ENCODE measurements around the gene NEB.
A peak's percentile ranks its signal among the peaks of the same experiment; 100 is the strongest.

NEB gene

DNA sequence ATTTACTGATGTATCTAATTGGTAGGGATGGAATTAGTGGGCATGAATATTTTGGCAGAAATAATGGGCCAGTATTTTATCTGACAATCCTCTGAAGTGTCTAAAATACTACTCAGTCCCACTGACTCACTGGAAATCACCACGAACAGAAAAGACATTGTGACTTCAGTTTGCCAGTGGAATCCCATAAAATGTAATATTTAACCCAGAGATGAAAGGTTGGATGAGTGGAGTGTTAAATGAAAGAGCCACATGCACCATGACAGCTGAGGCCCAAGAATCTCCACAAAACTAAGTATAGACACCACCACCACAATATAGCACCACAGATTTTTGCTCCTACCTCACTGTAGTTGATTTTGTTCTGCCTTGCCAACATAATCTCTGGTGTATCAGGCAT, 103.9 kb downstream of the NEB start:
- no peak for DNase-seq (ENCODE audit: low read depth)
- TF ChIP-seq, protein P1, sequence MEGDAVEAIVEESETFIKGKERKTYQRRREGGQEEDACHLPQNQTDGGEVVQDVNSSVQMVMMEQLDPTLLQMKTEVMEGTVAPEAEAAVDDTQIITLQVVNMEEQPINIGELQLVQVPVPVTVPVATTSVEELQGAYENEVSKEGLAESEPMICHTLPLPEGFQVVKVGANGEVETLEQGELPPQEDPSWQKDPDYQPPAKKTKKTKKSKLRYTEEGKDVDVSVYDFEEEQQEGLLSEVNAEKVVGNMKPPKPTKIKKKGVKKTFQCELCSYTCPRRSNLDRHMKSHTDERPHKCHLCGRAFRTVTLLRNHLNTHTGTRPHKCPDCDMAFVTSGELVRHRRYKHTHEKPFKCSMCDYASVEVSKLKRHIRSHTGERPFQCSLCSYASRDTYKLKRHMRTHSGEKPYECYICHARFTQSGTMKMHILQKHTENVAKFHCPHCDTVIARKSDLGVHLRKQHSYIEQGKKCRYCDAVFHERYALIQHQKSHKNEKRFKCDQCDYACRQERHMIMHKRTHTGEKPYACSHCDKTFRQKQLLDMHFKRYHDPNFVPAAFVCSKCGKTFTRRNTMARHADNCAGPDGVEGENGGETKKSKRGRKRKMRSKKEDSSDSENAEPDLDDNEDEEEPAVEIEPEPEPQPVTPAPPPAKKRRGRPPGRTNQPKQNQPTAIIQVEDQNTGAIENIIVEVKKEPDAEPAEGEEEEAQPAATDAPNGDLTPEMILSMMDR (conservative IDR thresholded peaks at IDR 0.05; ENCODE audit: low read depth, low read length): no peak

DNA sequence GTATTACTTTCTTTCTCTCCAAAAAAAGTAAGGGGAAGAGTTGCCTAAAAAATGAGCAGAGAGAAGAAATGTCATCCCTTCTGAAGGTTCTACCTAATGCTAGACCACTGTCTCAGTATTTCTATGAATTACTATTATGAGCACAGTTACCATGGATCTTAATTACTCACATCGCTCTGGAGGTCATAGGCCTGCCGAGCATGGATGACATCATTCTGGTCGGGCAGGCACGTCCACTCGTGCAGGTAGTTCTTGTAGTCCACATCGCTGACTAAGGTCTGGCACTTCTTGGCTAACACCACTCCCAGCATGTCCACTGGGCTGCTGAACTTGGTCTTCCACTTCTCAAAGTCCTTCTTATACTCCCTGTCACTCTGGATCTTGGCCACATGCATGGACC, 106.9 kb downstream of the NEB start:
- TF ChIP-seq, protein P1 (conservative IDR thresholded peaks at IDR 0.05; ENCODE audit: low read depth, low read length): no peak
- no peak overlapping the region for H3K4me3 ChIP-seq (ENCODE audit: low read depth, low read length)
- no peak for DNase-seq (ENCODE audit: low read depth)

More for the DNA sequence above, 103.9 kb downstream of the NEB start:
- H3K4me3 ChIP-seq (ENCODE audit: low read depth, low read length): no peak overlapping the region

DNA sequence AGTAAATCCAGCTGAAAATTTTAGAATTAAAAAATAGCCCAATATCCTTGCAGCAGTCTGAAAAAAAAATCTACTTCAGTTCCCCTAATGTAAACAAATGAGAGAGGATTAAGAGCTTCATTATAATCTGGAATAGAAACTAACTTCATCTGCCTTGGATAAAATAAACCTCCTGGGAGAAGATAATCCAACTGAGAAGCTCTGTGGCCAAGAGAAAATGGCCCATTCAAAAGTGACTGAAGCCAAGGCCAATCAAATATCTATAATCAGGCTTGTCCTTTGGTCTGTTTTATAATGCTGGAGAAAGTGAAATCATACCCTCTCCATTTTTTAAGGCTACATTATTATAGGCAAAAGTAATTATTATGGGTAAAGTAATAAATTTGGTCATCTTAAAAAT, 110.0 kb downstream of the NEB start:
- no peak for DNase-seq (ENCODE audit: low read depth)
- TF ChIP-seq, protein P1 (conservative IDR thresholded peaks at IDR 0.05; ENCODE audit: low read depth, low read length): no peak
- no peak overlapping the region for H3K4me3 ChIP-seq (ENCODE audit: low read depth, low read length)

DNA sequence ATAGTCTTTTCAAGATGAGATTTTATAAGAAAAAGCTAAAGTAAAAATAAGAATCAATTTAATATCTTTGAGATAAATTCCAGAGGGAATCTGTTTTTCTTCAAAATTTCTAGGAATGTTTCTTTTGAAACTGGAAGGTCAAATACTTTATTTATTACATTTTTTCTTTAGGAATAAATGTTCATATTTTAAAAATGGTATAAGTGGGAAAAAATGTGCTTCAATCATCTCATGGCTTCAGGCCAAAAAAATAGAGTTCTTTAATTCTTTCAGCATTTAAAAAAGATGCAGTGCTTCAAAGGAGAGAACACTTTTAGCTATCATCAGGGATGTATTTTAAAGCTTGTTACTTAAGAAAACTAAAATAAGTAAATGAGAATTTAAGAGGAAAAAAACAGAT, 110.6 kb downstream of the NEB start:
- H3K4me3 ChIP-seq (ENCODE audit: low read depth, low read length): no peak overlapping the region
- TF ChIP-seq, protein P1 (conservative IDR thresholded peaks at IDR 0.05; ENCODE audit: low read depth, low read length): no peak
- DNase-seq (ENCODE audit: low read depth): no peak

DNA sequence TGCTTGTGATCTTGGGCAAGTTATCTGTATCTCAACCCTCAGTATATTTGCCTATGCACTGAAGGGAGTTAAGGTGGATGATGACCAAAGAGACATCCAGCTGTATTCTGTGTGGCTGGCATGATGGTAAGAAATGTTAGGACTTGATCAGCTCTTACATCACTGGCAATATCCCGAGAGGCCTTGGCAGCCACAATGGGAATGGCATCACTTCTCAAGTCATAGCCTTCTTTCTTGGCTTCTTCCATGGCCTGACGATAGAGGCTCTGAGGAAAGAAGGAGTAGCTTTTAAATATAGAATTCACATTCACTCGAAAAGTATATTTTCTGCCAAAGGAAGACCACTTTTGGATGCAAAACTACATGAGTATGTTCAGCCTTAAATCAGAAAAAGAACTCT, 113.5 kb downstream of the NEB start:
- no peak for DNase-seq (ENCODE audit: low read depth)
- TF ChIP-seq, protein P1 (conservative IDR thresholded peaks at IDR 0.05; ENCODE audit: low read depth, low read length): no peak

DNA sequence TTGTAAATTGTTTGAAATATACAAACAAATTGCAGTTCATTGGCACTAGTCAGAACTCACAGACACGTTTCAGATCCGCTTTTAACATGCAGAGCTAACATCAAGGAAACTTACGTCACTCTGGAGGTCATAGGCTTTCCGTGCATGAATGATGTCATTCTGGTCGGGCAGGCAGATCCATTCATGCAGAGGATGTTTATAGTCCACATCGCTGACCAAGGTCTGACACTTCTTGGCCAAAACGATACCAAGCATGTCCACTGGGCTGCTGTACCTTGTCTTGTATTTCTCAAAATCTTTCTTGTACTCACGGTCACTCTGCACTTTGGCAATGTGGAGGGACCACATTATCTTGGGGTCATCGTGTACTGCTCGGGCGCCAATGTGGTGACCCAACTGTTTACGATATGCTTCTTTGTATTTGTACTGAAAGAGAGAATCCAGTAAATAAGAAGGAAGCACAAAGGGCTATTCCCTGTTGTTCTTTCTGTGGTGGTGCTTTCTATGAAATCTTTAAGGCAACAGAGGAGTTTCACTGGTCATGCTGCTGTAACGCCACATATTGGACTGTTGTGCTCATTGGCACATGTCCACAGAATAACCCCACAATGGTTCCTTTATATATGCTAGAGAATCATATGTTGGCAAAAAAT, 114.8 kb downstream of the NEB start:
- no peak overlapping the region for H3K4me3 ChIP-seq (ENCODE audit: low read depth, low read length)
- peak; percentile 67 for DNase-seq (ENCODE audit: low read depth)
- TF ChIP-seq, protein P1 (conservative IDR thresholded peaks at IDR 0.05; ENCODE audit: low read depth, low read length): peak; percentile 14

More for the DNA sequence above, 113.5 kb downstream of the NEB start:
- no peak overlapping the region for H3K4me3 ChIP-seq (ENCODE audit: low read depth, low read length)

DNA sequence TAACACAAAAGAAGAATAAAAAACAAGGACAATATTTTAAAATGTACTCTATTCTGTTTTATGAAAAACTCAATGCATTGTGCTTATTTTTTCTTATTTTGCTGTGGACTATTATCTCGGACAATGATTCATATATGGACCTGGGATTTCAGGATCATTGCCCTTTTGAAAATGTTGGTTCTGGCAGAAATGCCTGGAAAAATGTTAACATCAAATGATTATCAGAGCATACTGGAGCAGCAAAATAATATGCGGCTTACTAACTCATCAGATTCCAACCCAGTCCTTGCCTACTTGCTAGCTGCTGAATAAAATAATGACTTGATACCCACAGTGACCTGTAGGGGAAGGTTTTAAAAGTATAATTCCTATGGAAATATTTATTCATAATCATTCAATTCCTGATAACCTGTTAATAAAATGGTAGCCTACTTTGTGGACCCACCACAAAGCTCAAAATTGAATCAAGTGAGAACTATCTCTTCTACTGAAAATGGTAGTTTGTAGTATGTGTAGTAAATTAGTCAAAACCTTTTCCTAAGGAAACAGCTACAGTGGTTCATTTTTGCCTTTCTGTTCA, 117.4 kb downstream of the NEB start:
- no peak for DNase-seq (ENCODE audit: low read depth)
- TF ChIP-seq, protein P1 (conservative IDR thresholded peaks at IDR 0.05; ENCODE audit: low read depth, low read length): no peak
- no peak overlapping the region for H3K4me3 ChIP-seq (ENCODE audit: low read depth, low read length)

All from choroid plexus epithelial cell (primary cell).